Progenitor cell of endocrine pancreas (in vitro differentiated cells): ENCODE measurements around the gene TRIM14. TPM values are rescaled to one million over a fixed set of nuclear protein-coding genes. Genes with fewer than 3 reads are reported as not detected.

Experiments
- DNase-seq: peaks from one replicate; pipeline ENCODE4 v3.0.0; 2021; ENCODE audit warnings: low spot score; ENCODE audit not compliant: unreplicated experiment
- H3K27ac Mint-ChIP-seq: 2 replicates; pipeline ENCODE4 v1.8.0; 2021; ENCODE audit warnings: mild to moderate bottlenecking, moderate library complexity, mixed read lengths
- H3K27me3 Mint-ChIP-seq: 2 replicates; pipeline ENCODE4 v1.8.0; 2021; ENCODE audit warnings: mixed read lengths
- H3K36me3 Mint-ChIP-seq: 2 replicates; pipeline ENCODE4 v1.8.0; 2022; ENCODE audit warnings: mixed read lengths; ENCODE audit not compliant: insufficient read depth
- H3K4me1 Mint-ChIP-seq: 2 replicates; pipeline ENCODE4 v1.8.0; 2021; ENCODE audit warnings: low read depth, mixed read lengths
- H3K4me3 Mint-ChIP-seq: 2 replicates; pipeline ENCODE4 v1.8.0; 2021; ENCODE audit warnings: low read depth, mild to moderate bottlenecking, moderate library complexity, mixed read lengths
- H3K9me3 Mint-ChIP-seq: 2 replicates; pipeline ENCODE4 v1.8.0; 2021; ENCODE audit warnings: low read depth, mixed read lengths
- CTCF ChIP-seq: fragments of 200-600 bp; sonication (generic); IDR thresholded peaks from one replicate; pipeline ENCODE4 v1.5.0; 2021; ENCODE audit warnings: antibody characterized with exemption, mild to moderate bottlenecking; ENCODE audit not compliant: unreplicated experiment
- total RNA-seq: library from RNA; stranded (reverse); gene quantifications from 2 replicates; pipeline ENCODE4 v1.2.1, GENCODE V29; 2021

TRIM14 gene
- total RNA-seq, 1 donor from 2014 or later = 2.9 TPM

GRCh38 chr9:98159790-98160189 is 40.8 kb upstream of the TRIM14 start:
- no peak for TF ChIP-seq CTCF
- no peak overlapping the region for H3K4me3 Mint-ChIP-seq
- H3K27me3 Mint-ChIP-seq = no peaks in the 10 kb centered on the region
- no peaks in the 10 kb centered on the region for H3K36me3 Mint-ChIP-seq
- peaks cover 5% of the 10 kb centered on the region for H3K4me1 Mint-ChIP-seq
- no peak for DNase-seq
- no peak overlapping the region for H3K27ac Mint-ChIP-seq
- H3K9me3 Mint-ChIP-seq = no peaks in the 10 kb centered on the region

- Mint-ChIP-seq H3K4me1 (peaks cover 5% of the 10 kb centered on the region), H3K36me3 (no peaks in the 10 kb centered on the region), H3K27ac (no peak overlapping the region), H3K4me3 (no peak overlapping the region), H3K27me3 (no peaks in the 10 kb centered on the region), H3K9me3 (no peaks in the 10 kb centered on the region)
- no peak for TF ChIP-seq CTCF
- no peak for DNase-seq
Measured at GRCh38 chr9:98159301-98159700, 40.3 kb upstream of the TRIM14 start.

GRCh38 chr9:98158071-98158831 is 39.2 kb upstream of the TRIM14 start:
- Mint-ChIP-seq H3K27me3 (no peaks in the 10 kb centered on the region), H3K4me1 (peaks cover 3% of the 10 kb centered on the region), H3K36me3 (no peaks in the 10 kb centered on the region), H3K27ac (peak overlapping the region; percentile 6), H3K4me3 (no peak overlapping the region), H3K9me3 (no peaks in the 10 kb centered on the region)
- no peak for DNase-seq
- no peak for TF ChIP-seq CTCF

GRCh38 chr9:98157372-98157771 is 38.4 kb upstream of the TRIM14 start:
- no peak for DNase-seq
- no peak for TF ChIP-seq CTCF
- Mint-ChIP-seq H3K36me3 (no peaks in the 10 kb centered on the region), H3K27me3 (no peaks in the 10 kb centered on the region), H3K4me1 (peaks cover 3% of the 10 kb centered on the region), H3K4me3 (no peak overlapping the region), H3K9me3 (no peaks in the 10 kb centered on the region), H3K27ac (no peak overlapping the region)

- no peaks in the 10 kb centered on the region for H3K36me3 Mint-ChIP-seq
- no peak overlapping the region for H3K27ac Mint-ChIP-seq
Measured at GRCh38 chr9:98154678-98155077, 35.7 kb upstream of the TRIM14 start.

More at GRCh38 chr9:98154678-98155077, 35.7 kb upstream of the TRIM14 start:
- TF ChIP-seq CTCF = no peak
- peaks cover 3% of the 10 kb centered on the region for H3K4me1 Mint-ChIP-seq
- no peak for DNase-seq
- H3K4me3 Mint-ChIP-seq = no peak overlapping the region
- H3K27me3 Mint-ChIP-seq = no peaks in the 10 kb centered on the region
- H3K9me3 Mint-ChIP-seq = no peaks in the 10 kb centered on the region
